ENCODE data around the gene CCDC13.
A peak's percentile ranks its signal among the peaks of the same experiment; 100 is the strongest.

The CCDC13 gene

DNA sequence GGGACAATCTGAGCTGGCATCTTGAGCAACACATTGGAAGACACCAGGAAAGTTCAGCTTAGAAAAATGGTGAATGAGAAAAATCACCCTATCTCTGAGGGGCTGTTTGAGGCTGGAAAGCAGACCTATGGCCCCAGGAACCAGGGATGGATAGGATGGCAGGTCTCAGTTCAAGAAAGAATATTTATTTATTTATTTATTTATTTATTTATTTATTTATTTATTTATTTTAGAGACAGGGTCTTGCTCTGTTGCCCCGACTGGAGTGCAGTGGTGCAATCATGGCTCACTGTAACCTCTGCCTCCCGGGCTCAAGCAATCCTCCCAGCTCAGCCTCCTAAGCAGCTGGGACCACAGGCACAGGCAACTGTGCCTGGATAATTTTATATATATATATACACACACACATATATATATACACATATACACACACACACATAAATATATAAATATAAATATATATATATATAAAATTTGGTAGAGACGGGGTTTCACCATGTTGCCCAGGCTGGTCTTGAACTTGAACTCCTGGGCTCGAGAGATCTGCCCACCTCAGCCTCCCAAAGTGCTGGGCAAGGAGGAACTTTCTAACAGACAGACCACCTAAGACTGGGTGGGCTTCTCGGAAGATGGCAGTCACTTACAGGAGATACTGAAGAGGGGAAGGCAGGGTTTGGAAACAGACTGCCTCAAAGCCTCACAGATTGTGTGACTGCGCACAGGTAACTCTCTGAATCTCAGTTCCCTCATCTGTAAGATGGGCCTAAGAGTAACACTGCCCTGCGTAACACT is 29.7 kb downstream of the CCDC13 start:
- Histone ChIP-seq H3K36me3 (ENCODE audit: control insufficient read depth in 2 of 2, insufficient read depth in 2 of 2, low read length in 2 of 2) (no peaks in the 10 kb centered on the region), H3K9ac (ENCODE audit: low read length in 2 of 2) (peak overlapping the region in 1 of 2 donors; percentile 13), H3K4me1 (ENCODE audit: control insufficient read depth, insufficient read depth, low read length) (peaks cover 43% of the 10 kb centered on the region), H3K27me3 (ENCODE audit: control insufficient read depth in 1 of 2, insufficient read depth in 2 of 2, low read length in 2 of 2) (no peaks in the 10 kb centered on the region), H3K4me3 (ENCODE audit: low read length in 2 of 2) (no peak overlapping the region), H3K27ac (ENCODE audit: low read length) (peak overlapping the region; percentile 49), H3K9me3 (ENCODE audit: control insufficient read depth in 2 of 2, low read length in 2 of 2) (no peaks in the 10 kb centered on the region)

DNA sequence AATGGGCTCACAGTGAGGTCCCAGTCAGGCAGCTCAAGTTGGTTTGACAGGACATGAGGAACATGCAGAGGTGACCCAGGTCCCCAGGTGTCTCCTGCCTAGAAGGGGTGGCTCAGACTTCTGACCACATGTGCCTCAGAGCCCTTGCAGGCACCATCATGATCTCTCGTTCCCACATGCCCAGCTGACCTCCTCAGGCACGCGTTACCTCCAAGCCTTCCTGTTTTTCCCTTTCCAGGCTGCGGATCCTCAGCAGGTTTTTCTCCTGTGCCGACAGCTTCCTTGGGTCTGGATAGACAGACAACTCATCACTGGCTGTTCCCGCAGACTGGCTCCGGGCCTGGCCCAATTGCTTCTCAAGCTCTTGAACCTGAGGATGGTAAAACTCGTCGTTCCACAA is 30.4 kb downstream of the CCDC13 start:
- H3K9ac ChIP-seq (ENCODE audit: low read length in 2 of 2) = no peak overlapping the region
- no peaks in the 10 kb centered on the region for H3K36me3 ChIP-seq (ENCODE audit: control insufficient read depth in 2 of 2, insufficient read depth in 2 of 2, low read length in 2 of 2)
- H3K4me1 ChIP-seq (ENCODE audit: control insufficient read depth, insufficient read depth, low read length) = peaks cover 36% of the 10 kb centered on the region
- no peaks in the 10 kb centered on the region for H3K27me3 ChIP-seq (ENCODE audit: control insufficient read depth in 1 of 2, insufficient read depth in 2 of 2, low read length in 2 of 2)
- no peak overlapping the region for H3K27ac ChIP-seq (ENCODE audit: low read length)
- H3K9me3 ChIP-seq (ENCODE audit: control insufficient read depth in 2 of 2, low read length in 2 of 2) = no peaks in the 10 kb centered on the region
- no peak overlapping the region for H3K4me3 ChIP-seq (ENCODE audit: low read length in 2 of 2)

DNA sequence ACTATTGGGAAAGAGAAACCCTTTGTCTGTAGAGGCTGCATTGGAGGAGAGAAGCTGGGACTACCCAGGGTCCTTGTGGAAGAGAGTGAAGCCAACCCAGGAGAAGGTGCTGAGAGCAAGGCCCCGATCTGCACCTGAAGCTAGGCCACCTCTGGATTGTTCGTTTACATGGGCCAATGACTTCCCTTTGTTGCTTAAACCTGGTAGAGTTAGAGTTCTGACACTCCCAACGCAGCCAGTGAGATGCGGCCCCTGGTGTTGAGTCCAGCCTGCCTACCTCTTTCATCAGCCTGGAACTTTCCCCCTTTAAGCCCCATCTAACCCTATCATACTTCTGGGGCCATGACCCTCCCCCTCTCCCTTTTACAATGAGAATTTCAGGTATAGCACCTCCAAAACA is 30.8 kb downstream of the CCDC13 start:
- Histone ChIP-seq H3K9ac (ENCODE audit: low read length in 2 of 2) (no peak overlapping the region), H3K4me3 (ENCODE audit: low read length in 2 of 2) (no peak overlapping the region), H3K9me3 (ENCODE audit: control insufficient read depth in 2 of 2, low read length in 2 of 2) (no peaks in the 10 kb centered on the region), H3K27me3 (ENCODE audit: control insufficient read depth in 1 of 2, insufficient read depth in 2 of 2, low read length in 2 of 2) (no peaks in the 10 kb centered on the region), H3K36me3 (ENCODE audit: control insufficient read depth in 2 of 2, insufficient read depth in 2 of 2, low read length in 2 of 2) (no peaks in the 10 kb centered on the region), H3K27ac (ENCODE audit: low read length) (no peak overlapping the region), H3K4me1 (ENCODE audit: control insufficient read depth, insufficient read depth, low read length) (peaks cover 32% of the 10 kb centered on the region)

DNA sequence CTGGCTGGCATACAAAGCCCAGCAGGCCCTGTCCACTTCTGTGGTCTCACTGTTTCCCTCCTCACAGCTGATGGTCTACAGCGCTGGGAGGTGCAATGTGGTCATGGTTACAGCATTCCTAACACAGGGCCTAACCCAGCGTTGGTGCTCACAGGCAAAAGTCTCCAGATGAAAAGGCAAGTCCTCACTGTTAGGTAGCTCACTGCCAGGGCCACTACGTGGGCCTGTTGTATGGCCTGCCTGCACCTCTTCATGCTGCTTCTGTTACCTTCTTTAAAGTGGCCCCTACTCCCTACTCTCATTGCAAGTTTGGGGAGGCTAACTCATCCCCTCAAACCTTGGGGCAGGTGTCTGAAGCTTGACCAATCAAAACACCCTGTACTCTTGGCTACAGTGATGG is 31.3 kb downstream of the CCDC13 start:
- H3K36me3 ChIP-seq (ENCODE audit: control insufficient read depth in 2 of 2, insufficient read depth in 2 of 2, low read length in 2 of 2) = no peaks in the 10 kb centered on the region
- peaks cover 28% of the 10 kb centered on the region for H3K4me1 ChIP-seq (ENCODE audit: control insufficient read depth, insufficient read depth, low read length)
- H3K4me3 ChIP-seq (ENCODE audit: low read length in 2 of 2) = no peak overlapping the region
- H3K27ac ChIP-seq (ENCODE audit: low read length) = no peak overlapping the region
- no peak overlapping the region for H3K9ac ChIP-seq (ENCODE audit: low read length in 2 of 2)
- no peaks in the 10 kb centered on the region for H3K27me3 ChIP-seq (ENCODE audit: control insufficient read depth in 1 of 2, insufficient read depth in 2 of 2, low read length in 2 of 2)
- H3K9me3 ChIP-seq (ENCODE audit: control insufficient read depth in 2 of 2, low read length in 2 of 2) = no peaks in the 10 kb centered on the region

DNA sequence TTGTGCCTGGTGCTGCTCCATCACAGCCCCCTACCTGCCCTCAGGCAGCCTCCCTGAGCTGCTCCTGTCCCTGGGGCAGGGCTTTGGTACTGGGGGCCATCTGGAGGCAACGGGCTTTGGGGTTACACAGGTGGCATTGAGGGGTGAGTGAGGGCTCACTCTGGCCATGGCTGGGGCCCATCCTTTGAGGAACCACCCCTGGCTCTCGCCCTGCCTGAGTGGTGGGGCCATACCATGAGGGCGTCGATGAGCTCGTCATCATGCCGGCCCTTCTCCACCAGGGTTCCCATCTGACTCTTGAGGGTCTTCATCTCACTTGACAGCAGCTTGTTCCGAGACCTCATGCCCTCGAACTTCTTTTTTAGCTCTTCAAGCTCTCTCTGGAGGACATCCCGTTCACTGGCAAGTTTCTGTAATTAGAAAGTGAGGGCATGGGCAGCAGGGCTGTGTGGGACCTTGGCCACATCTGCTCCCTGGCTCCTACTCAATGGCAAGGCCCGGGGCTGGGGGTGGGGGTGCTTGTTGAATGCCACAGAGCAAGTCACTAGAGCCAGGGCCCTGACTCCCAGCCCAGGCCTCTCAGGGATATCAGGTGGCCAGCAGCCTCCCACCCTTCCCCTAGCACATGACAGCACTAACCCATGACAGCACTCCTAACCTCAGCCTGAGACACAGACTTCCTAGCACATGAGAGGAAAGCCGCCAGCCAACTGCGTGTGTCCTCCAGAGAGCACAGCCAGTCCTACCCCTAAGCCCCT is 33.5 kb downstream of the CCDC13 start:
- Histone ChIP-seq H3K4me3 (ENCODE audit: low read length in 2 of 2) (no peak overlapping the region), H3K27ac (ENCODE audit: low read length) (no peak overlapping the region), H3K9ac (ENCODE audit: low read length in 2 of 2) (no peak overlapping the region), H3K9me3 (ENCODE audit: control insufficient read depth in 2 of 2, low read length in 2 of 2) (no peaks in the 10 kb centered on the region), H3K36me3 (ENCODE audit: control insufficient read depth in 2 of 2, insufficient read depth in 2 of 2, low read length in 2 of 2) (no peaks in the 10 kb centered on the region), H3K27me3 (ENCODE audit: control insufficient read depth in 1 of 2, insufficient read depth in 2 of 2, low read length in 2 of 2) (no peaks in the 10 kb centered on the region), H3K4me1 (ENCODE audit: control insufficient read depth, insufficient read depth, low read length) (peaks cover 6% of the 10 kb centered on the region)

DNA sequence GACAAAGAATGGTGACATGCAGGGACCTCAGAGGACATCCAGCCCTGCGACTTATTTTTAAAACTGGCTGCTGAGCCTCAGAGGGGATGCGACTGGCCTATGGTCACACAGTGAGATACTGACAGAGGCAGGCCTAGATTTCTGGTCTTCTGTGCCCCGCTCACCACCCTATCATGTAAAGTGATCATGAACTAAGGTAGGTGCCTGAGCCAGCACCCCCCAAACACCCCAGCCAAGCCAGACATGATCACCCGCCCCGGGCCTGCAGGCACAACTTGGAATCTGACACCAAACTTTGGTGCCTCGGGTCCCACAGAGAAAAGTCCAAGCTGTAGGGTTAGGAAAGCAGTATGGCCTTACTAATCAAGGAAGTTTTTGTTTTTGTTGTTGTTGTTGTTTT is 36.5 kb downstream of the CCDC13 start:
- H3K27ac ChIP-seq (ENCODE audit: low read length) = no peak overlapping the region
- H3K4me1 ChIP-seq (ENCODE audit: control insufficient read depth, insufficient read depth, low read length) = no peaks in the 10 kb centered on the region
- H3K9ac ChIP-seq (ENCODE audit: low read length in 2 of 2) = no peak overlapping the region
- no peaks in the 10 kb centered on the region for H3K36me3 ChIP-seq (ENCODE audit: control insufficient read depth in 2 of 2, insufficient read depth in 2 of 2, low read length in 2 of 2)
- H3K9me3 ChIP-seq (ENCODE audit: control insufficient read depth in 2 of 2, low read length in 2 of 2) = no peaks in the 10 kb centered on the region
- H3K27me3 ChIP-seq (ENCODE audit: control insufficient read depth in 1 of 2, insufficient read depth in 2 of 2, low read length in 2 of 2) = no peaks in the 10 kb centered on the region
- H3K4me3 ChIP-seq (ENCODE audit: low read length in 2 of 2) = no peak overlapping the region

DNA sequence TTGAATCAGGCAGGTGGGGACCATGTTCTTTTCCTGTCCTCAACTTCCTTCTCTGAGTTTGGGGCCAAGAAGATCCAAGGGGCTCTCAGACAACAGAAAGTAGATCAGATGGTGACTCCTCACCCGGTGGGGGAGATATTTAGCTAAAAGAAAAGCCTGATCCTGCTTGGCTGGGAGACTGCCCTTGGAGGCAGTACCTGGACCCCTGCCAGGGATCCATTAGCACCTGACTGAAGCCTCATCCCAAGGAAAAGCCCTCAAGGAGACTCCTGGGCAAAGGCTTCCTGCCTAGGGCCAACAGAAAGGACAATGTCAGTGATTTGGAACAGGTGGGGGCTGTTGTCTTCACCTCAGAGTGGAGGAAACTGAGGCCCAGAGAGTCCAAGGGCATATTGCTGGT is 37.0 kb downstream of the CCDC13 start:
- H3K4me1 ChIP-seq (ENCODE audit: control insufficient read depth, insufficient read depth, low read length) = no peaks in the 10 kb centered on the region

DNA sequence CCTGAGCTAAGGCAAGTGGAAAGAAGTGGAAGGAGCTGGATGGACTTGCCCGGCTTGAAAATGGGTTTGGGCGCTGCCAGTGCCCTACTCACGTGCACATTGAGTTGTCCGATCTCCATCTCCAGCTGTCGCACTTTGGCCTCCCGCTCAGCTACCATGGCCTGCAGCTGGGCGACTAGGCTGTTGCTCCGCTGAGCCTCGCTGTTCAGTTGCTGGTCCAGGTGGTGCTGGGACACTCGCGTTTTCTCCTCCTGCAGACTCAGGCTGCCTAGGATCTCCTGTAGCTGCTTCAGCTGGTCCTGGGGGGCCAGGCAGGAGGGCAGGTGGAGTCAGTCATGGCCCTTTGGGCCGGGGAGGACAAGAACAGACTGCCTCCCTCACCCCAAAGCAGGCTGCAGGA is 37.4 kb downstream of the CCDC13 start:
- no peaks in the 10 kb centered on the region for H3K27me3 ChIP-seq (ENCODE audit: control insufficient read depth in 1 of 2, insufficient read depth in 2 of 2, low read length in 2 of 2)
- no peak overlapping the region for H3K27ac ChIP-seq (ENCODE audit: low read length)

More for the DNA sequence above, 37.0 kb downstream of the CCDC13 start:
- H3K27me3 ChIP-seq (ENCODE audit: control insufficient read depth in 1 of 2, insufficient read depth in 2 of 2, low read length in 2 of 2) = no peaks in the 10 kb centered on the region
- no peak overlapping the region for H3K27ac ChIP-seq (ENCODE audit: low read length)
- H3K9ac ChIP-seq (ENCODE audit: low read length in 2 of 2) = no peak overlapping the region
- no peak overlapping the region for H3K4me3 ChIP-seq (ENCODE audit: low read length in 2 of 2)
- no peaks in the 10 kb centered on the region for H3K36me3 ChIP-seq (ENCODE audit: control insufficient read depth in 2 of 2, insufficient read depth in 2 of 2, low read length in 2 of 2)
- H3K9me3 ChIP-seq (ENCODE audit: control insufficient read depth in 2 of 2, low read length in 2 of 2) = no peaks in the 10 kb centered on the region

DNA sequence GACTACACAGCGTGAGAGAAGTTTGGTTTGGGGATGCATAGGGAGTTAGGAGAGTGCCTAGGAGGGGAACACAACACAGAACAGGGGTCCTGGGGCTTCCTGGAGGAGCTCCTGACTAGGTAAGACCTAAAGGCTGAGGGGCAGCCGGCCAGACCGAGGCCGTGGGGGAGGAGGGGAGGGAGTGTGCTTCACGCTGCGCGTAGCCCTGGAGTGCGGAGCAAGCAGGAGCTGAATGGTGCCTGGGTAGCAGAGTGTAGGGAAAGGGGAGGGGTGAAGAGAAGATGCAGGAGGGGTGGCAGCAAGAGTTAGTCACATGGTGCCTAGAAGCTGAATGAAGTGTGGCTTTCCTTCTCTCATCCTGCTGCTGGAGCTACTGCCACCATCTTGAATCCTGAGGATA is 38.0 kb downstream of the CCDC13 start:
- Histone ChIP-seq H3K27ac (ENCODE audit: low read length) (no peak overlapping the region), H3K9me3 (ENCODE audit: control insufficient read depth in 2 of 2, low read length in 2 of 2) (no peaks in the 10 kb centered on the region), H3K4me1 (ENCODE audit: control insufficient read depth, insufficient read depth, low read length) (no peaks in the 10 kb centered on the region), H3K9ac (ENCODE audit: low read length in 2 of 2) (no peak overlapping the region), H3K36me3 (ENCODE audit: control insufficient read depth in 2 of 2, insufficient read depth in 2 of 2, low read length in 2 of 2) (no peaks in the 10 kb centered on the region), H3K27me3 (ENCODE audit: control insufficient read depth in 1 of 2, insufficient read depth in 2 of 2, low read length in 2 of 2) (no peaks in the 10 kb centered on the region), H3K4me3 (ENCODE audit: low read length in 2 of 2) (no peak overlapping the region)

More for the DNA sequence above, 37.4 kb downstream of the CCDC13 start:
- Histone ChIP-seq H3K9me3 (ENCODE audit: control insufficient read depth in 2 of 2, low read length in 2 of 2) (no peaks in the 10 kb centered on the region), H3K4me1 (ENCODE audit: control insufficient read depth, insufficient read depth, low read length) (no peaks in the 10 kb centered on the region), H3K9ac (ENCODE audit: low read length in 2 of 2) (no peak overlapping the region), H3K4me3 (ENCODE audit: low read length in 2 of 2) (no peak overlapping the region), H3K36me3 (ENCODE audit: control insufficient read depth in 2 of 2, insufficient read depth in 2 of 2, low read length in 2 of 2) (no peaks in the 10 kb centered on the region)

DNA sequence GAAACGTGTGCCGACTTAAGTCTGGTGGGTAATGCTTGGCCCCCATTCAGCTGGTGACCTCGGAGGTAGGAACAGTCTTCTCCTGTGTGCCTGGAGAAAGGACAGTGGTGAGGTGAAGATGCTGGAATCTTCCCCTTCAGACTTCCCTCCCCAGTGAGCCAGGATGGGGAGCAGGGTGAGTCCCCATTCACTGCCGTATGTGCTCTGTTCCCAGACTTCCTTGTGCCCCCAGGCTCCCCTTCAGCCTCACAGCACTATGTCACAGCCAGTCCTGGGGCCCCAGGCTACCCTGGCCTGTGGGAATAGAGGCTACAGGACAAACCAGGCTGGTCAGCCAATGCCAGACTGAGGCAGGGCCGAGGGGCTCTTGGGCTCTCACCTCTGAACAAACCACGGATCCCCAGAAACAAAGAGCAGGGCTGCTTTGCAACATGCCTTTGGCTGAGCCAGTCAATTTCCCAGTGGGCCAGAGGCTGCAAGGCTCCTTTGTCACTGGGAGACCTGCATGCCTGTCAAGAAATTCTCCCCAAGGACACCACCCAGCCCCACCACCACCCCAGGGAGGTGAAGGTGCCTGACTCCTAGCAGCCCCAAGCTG is 38.7 kb downstream of the CCDC13 start:
- no peaks in the 10 kb centered on the region for H3K36me3 ChIP-seq (ENCODE audit: control insufficient read depth in 2 of 2, insufficient read depth in 2 of 2, low read length in 2 of 2)
- no peak overlapping the region for H3K27ac ChIP-seq (ENCODE audit: low read length)
- H3K9me3 ChIP-seq (ENCODE audit: control insufficient read depth in 2 of 2, low read length in 2 of 2) = no peaks in the 10 kb centered on the region
- H3K9ac ChIP-seq (ENCODE audit: low read length in 2 of 2) = no peak overlapping the region
- H3K27me3 ChIP-seq (ENCODE audit: control insufficient read depth in 1 of 2, insufficient read depth in 2 of 2, low read length in 2 of 2) = no peaks in the 10 kb centered on the region
- H3K4me3 ChIP-seq (ENCODE audit: low read length in 2 of 2) = no peak overlapping the region
- no peaks in the 10 kb centered on the region for H3K4me1 ChIP-seq (ENCODE audit: control insufficient read depth, insufficient read depth, low read length)

Data from stomach smooth muscle (tissue), 2 donors.